Activated CD4-positive, alpha-beta T cell treated with anti-CD3 and anti-CD28 coated beads, Interleukin-2, amount 50 U/mL, for 48 hours (primary cell): Measurements from ENCODE around the gene SMC1A.
"Not testable (repeated sequence)": the region's sequence is repeated elsewhere in the genome, so short reads cannot be mapped to it uniquely, and the experiment has no call there.

ENCODE experiments used
- DNase-seq, 2 experiments: peaks; one replicate each; pipeline ENCODE4 v3.0.0-alpha.2; 2020

SMC1A gene

DNA sequence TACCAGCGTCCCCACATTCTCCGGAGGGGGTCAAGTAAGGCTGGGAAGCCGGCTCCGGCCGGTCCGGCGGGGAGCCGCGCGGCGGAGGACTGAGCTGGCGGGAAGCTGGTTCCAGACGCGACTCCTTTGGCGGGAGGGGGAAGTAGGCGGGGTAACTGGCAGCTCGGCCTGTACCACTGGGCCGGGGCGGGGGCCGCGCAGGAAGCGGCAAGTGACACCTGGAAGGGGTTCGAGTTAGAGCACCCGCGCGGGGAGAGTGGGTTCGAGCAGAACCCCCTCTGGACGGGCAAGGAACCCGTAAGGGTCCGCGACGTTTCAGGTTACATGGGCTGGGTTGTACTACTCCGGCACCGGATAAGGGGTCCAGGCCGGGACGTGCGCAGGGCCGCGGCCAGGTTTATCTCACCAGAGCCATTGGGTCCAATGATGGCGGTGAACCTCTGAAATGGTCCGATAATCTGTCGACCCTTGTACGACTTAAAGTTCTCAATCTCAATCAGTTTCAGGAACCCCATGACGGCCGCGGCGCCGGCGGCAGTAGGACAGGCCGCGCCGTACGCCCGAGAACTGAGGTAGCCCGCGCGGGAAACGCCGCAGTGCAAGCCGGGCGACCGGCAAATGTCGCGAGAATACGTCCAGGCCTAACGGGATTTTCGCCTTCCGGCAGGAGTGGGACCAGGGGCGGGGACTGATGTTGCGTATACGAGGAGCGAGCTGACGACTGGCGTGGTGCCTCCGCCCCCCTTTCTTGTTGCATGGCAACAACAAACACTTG lies at the start of gene SMC1A:
Gene SMC1A (minus strand): TSS at position 569 of the 775 bp plus-strand sequence. CDS start 54 bp downstream, at position 515.
- DNase-seq, result peak; percentile 92 to 95

- DNase-seq, result no peak
Observed at GRCh38 chrX:53471346-53471745, 48.9 kb upstream of the SMC1A start.

- not testable (repeated sequence) for DNase-seq
Observed at GRCh38 chrX:53468659-53469058, 46.2 kb upstream of the SMC1A start.

DNA sequence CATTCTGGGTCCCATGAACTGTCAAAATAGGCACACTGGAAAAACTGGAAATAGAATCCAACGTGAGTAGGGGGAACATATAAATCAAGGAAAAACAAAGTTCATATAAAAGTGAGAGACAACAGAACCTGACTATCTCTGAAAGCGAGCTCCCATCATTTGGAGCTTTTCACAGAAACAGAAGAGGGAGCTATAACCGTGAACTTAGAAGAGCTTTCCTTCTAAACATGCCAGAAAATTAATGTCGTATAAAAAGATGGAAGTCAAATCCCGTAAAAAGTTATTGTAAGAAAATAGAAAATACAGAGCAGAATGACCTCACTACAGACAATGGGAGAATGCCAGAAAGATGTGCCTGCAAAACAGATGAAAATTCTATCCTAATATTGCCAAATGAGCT lies 35.6 kb upstream of the SMC1A start:
- DNase-seq, result no peak

DNA sequence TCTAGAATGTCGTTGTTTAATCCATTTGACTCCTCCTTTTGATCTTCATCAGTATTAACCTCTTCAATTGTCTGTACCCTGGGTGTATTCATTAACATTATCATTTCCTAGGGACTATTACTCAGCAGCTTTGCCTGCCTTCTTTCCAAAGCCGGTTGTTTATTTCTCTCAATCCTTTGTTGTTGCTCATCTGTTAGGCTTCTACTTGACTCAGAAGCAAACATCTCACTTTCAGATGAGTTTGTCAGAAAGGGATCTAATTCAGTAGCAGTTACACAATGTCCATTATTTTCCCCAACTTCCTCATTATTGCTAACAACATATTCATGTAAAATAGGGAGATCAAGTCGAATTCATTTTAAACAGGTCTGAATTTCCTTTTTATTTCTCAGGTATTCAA lies 33.8 kb upstream of the SMC1A start:
- DNase-seq, result no peak

DNA sequence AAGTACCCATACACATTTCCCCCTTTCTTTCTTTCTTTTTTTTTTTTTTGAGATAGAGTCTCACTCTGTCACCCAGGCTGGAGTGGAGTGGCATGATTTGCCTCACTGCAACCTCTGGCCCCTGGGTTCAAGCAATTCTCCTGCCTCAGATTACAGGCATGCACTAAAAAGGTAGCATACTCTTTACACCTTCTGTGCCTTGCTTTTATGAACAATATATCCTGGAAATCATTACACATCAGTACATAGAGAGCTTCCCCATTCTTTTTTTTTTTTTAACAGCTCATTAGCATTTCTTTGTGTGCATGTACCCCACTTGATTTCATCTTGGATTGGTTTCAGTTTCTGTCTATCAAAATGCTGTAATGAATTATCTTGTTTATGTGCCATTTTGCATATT lies 30.4 kb upstream of the SMC1A start:
- DNase-seq, result no peak

- DNase-seq, result no peak
Observed at GRCh38 chrX:53449632-53450031, 27.2 kb upstream of the SMC1A start.

DNA sequence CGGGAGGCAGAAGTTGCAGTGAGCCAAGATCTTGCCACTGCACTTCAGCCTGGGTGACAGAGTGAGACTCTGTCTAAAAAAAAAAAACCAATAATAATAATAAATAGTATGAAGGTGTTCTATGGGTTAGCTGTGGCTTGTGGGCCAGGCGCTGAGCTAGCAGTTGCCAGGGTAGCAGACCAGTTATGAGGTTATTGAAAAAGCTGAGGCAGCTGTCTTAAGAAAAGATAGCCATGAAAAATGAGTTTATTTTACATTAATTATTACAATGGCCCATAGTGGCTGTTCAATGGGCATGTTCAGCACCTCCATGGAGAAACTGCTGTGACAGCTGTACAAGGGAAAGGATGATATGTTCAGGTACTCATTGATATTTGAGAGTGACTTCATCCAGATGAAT lies 25.0 kb upstream of the SMC1A start:
- no peak for DNase-seq

GRCh38 chrX:53445977-53446376 lies 23.5 kb upstream of the SMC1A start:
- DNase-seq, result peak; percentile 49 to 50

DNA sequence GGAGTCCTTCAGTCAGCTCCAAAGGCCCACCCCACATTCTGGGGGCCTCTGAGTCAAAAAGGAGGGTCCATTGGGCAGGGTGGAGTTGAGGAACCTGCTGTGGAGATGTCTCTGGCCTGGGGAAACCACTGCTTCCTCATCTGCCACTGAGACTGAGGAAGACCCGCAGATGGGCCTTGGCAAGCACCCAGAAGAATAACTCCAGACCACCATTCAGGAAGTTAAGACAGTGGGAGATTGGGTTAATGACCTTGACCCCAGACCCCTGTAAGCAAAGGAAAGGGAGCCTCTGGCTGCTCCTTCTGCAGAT lies 19.8 kb upstream of the SMC1A start:
- no peak for DNase-seq

DNA sequence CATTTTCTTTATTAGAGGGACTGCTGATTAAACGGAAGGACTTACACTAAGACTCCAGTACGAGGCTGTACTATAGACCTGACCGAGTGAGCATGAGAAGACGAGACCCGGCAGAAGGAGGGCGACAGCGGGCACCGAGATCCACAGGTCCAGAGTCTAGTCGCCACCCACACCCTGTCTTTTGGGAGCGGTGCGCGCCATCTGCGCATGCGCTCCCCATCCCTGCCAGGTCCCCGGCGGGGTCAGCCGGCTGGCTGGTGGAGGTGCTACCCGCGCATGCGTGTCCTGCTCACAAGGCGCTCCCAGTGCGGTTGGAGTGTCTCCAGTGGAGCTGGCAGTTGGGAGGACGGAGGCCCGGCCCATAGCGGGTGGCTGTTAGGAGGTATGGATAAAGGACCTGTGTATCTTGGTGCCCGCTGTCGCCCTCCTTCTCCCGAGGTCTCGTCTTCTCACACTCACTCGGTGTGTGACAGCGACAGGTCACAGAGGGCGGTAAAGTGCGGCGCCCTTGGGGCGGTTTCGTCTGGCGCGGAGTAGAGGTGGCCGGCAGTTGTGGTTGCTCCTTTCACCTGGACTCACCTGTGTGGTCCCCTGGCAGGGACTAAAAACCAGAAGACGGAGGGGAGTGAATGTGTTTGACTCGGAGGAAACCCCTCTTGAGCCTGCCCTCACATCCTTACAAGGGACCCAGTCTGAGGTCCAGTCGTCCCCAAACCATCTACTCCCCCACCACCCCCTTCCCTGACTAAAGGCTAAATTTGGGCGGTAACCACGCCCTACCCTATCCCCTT lies 19.3 kb upstream of the SMC1A start:
- DNase-seq, result peak; percentile 77 to 83

DNA sequence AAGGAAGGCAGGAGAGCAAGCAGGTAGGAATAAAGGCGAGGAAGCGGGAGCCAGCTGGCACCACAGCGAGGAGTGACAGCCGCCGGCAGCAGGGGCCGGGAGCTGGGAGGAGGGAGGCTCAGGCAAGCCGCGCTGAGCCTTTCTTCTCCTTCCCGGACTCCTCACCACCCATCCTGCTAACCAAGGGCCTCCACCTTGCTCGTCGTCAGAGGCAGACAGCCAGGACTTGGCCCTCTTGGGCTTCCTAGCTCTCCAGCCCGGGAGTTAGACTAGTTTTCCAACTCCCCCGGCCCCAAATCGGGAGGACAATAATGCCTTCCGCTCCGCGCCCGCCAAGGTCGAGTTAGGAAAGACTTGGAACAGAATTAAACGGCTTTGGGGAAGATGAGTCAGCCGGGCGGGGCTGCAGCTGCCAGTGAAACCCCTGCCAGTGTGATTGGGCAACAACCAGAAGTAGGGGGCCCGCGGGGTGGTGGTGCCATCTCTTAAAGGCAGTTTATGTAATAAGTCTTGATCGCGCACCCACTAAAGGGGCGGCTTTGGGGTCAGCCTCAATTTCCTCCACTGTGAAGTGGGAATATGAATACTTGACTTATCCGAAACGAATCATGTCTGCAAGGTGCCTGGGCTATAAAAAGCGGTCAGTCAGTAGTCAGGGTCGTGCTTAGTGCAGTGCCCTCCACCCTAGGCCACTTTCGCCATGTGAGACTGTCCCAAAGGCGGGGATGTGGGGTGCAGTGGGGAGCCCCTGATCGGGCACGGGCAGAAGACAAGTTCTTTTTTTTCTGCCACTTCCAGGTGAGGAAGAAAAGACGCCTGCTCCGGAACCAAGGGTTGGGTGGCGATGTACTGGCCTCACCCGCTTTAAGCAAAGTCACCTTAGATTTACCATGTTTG lies 18.4 kb upstream of the SMC1A start:
- DNase-seq, result peak; percentile 25 to 41

GRCh38 chrX:53440101-53440500 lies 17.6 kb upstream of the SMC1A start:
- DNase-seq, result no peak

DNA sequence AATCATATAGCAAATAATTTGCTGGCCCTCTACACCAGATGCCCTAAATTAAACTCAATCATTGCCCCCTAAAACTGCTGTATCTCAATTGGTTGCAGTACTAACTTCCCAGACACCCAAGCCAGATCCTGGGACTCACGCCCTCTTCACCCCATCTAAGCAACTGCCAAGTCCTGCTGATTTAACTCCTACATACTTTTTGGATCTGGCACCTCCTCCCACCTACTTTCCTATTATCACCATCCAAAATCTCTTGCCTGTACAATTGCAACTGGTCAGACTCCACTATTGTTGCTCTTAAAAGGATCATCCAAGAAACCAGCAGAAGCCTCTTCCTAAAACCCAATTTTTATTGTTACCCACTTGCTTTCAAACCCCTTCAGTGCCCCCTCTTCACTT lies 16.4 kb upstream of the SMC1A start:
- DNase-seq, result no peak

- DNase-seq, result no peak
Observed at GRCh38 chrX:53438174-53438831, 15.8 kb upstream of the SMC1A start.

GRCh38 chrX:53437206-53437605 lies 14.8 kb upstream of the SMC1A start:
- DNase-seq, result no peak

GRCh38 chrX:53435997-53436396 lies 13.5 kb upstream of the SMC1A start:
- DNase-seq, result peak; percentile 49 to 62

DNA sequence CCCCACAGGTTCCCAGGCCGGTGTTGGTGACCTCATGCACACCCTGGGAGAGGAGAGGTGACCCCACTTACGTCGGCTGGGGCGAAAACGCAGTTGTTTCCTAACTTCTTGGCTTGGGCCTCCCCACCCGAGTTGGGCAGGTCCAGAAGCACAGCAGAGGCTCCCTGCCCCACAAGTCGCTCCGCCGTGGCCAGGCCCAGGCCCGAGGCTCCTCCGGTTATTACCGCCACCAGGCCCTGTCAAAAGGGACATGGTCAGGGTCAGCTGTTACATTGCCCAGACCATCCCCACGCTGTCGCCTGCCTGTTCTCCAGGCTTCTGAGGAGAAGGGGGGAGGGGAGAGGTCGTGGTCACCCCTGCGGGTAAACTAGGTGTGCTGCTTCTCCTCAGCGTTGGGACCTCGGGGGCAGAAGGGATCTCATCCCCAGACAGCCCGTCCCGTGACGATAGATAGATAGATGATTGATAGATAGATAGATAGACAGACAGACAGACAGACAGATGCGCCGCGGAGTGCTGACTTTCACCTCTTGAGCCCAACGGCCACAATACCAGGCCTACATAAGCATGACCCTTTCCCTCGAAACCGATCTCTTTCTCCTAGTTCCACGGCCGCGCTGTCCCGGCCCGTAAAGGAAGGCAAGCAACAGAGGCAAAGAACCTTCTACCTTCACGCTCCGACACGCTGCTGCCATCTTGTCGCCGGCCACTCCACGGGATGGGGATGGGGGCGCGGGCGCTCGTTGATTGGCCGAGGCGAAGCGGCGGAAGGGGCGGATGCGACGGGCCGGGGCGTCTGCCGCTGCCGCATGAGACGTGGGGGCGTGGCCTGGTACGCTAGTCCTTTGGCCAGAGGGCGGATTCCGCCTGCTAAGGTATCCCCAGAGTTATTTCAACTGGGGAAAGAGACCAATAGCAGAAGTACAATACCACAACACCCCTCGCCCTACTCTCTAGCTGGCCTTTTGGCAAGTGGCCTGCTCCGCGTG lies 11.5 kb upstream of the SMC1A start, which contains the start of gene HSD17B10:
Gene HSD17B10 (minus strand): TSS at position 720 of the 989 bp plus-strand sequence. CDS start 25 bp downstream, at position 695.
- DNase-seq, result peak; percentile 86 to 89

DNA sequence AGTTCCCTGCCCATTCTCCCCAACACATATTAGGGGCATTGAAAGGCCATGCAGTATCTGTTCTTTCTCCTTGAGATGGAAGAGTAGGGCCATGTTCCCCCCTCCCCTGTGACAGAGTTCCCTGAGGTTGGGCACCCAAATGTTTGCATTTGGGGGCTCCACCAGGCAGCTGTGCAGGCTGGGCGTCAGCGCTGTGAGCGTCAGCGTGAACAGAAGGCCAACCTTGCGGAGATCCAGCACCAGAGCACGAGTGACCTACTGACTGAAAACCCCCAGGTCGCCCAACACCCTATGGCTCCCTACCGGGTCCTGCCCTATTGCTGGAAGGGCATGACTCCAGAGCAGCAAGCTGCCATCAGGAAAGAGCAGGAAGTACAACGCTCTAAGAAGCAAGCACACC lies 7.8 kb upstream of the SMC1A start:
- DNase-seq, result no peak

DNA sequence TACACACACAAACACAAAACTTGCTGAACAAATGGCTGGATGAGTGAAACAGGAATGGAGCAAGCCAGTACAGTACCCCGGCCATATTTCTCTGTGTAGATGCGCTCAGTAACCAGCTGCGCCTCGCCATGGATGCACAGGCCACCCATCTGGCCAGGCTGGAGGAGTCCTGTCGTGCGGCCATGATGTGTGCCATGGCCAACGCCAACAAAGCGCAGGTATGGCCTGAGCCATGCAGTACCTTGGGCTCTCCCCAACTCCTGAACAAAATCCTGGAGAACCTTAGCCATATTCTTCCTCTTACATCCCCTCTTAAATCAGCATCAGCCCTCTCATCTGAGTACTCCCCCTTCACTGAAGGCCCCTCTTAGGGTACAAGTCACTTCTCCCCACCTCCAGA lies 7.3 kb upstream of the SMC1A start:
- DNase-seq, result no peak

DNA sequence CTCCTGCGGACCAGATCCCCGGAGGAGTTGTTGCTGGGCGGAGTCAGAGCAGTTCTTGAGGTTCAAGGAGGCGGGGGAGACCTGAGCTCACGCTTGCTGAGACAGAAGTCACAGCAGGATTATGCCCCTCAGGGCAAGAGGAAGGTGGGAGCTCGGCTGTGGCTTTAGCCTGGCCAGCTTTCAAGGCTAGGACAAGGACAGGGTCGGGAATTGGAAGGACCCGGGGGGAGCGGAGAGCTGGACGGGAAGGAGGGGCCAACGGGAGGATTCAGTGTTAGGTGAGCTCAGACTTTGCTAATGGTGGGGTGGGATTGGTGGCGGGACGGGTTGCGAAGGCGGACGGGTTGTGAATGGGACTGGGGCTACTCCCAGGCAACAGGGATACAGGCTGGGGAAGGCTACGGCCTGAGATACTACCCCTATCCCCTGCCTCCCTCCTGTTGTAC lies 430 bp upstream of the SMC1A start, which contains the start of gene RIBC1:
Gene RIBC1 (plus strand): TSS at position 13 of the 446 bp plus-strand sequence. CDS start 3,404 bp downstream, outside the sequence.
- no peak for DNase-seq
